Testis (tissue), 3 donors: ENCODE measurements around the gene PRF1. TPM values are rescaled to one million over a fixed set of nuclear protein-coding genes. Genes with fewer than 3 reads are reported as not detected.

Source experiments
- DNase-seq: peaks from one replicate; pipeline ENCODE4 v3.0.0-alpha.2; 2019
- H3K27ac ChIP-seq, 2 donors: fragments of 200-600 bp; sonication (generic); one replicate each; pipeline ENCODE4 v1.5.1; 2019
- H3K27me3 ChIP-seq: fragments of 200-600 bp; sonication (generic); one replicate; pipeline ENCODE4 v1.5.1; 2019
- H3K36me3 ChIP-seq: fragments of 200-600 bp; sonication (generic); one replicate; pipeline ENCODE4 v1.5.1; 2017; ENCODE audit warnings: low read depth; ENCODE audit errors: missing control alignments
- H3K4me1 ChIP-seq: fragments of 200-600 bp; sonication (generic); one replicate; pipeline ENCODE4 v1.5.1; 2019
- H3K4me3 ChIP-seq, 2 donors: fragments of 200-600 bp; sonication (generic); one replicate each; pipeline ENCODE4 v1.5.1; 2017 to 2019
- H3K9me3 ChIP-seq: fragments of 200-600 bp; sonication (generic); one replicate; pipeline ENCODE4 v1.5.1; 2017
- CTCF ChIP-seq, 3 experiments: fragments of 450-650 bp in 2 of 3; fragments of 200-600 bp in 1 of 3; sonication (generic) in 1 of 3; IDR thresholded peaks; one replicate each; pipeline ENCODE4 v1.5.1; 2016 to 2019; ENCODE audit warnings: antibody characterized with exemption in 3 of 3, mild to moderate bottlenecking in 2 of 3, moderate library complexity in 1 of 3
- POLR2A ChIP-seq: fragments of 450-650 bp; IDR thresholded peaks from one replicate; pipeline ENCODE4 v1.6.1; 2017; ENCODE audit warnings: antibody characterized with exemption, mild to moderate bottlenecking, moderate library complexity
- WGBS, 2 donors: methylation state at CpG; one replicate each; pipeline ENCODE4 v1.1.5; 2018; 5-methylcytosine and 5-hydroxymethylcytosine counted together
- intact Hi-C: fragments of 100-400 bp; cut with DNase I; formaldehyde crosslinking; loops from one replicate; pipeline ENCODE4 v1.15.1; 2023; ENCODE audit warnings: low total_unique reads
- polyA plus RNA-seq: library from polyadenylated mRNA; stranded (reverse); fragments of 350-450 nt; fragmentation: Illumina TruSeq; extraction: RNeasy Lipid Tissue Mini Kit (QIAGEN cat#74804); gene quantifications from one replicate; pipeline ENCODE4 v1.2.3, GENCODE V29; 2014; ENCODE audit warnings: low read depth, low replicate concordance; ENCODE audit not compliant: insufficient read depth
- total RNA-seq, 2 donors: library from RNA; depleted of rRNA; stranded (reverse); fragments of >200 nt; gene quantifications; one replicate each; pipeline ENCODE4 v1.2.3, GENCODE V29; 2016

Gene PRF1
- total and polyA plus RNA-seq, 3 donors from 2014 or later = 0.55 to 2.2 (median 1.8) TPM

GRCh38 chr10:70596110-70596798 is 6.3 kb downstream of the PRF1 start:
- H3K36me3 ChIP-seq = no peaks in the 10 kb centered on the region
- no peaks in the 10 kb centered on the region for H3K27me3 ChIP-seq
- no peaks in the 10 kb centered on the region for H3K9me3 ChIP-seq
- WGBS, 2 donors = 72 to 78% methylated on average over 14 of the region's 14 CpGs
- no peak overlapping the region for H3K4me3 ChIP-seq
- no peak for TF ChIP-seq CTCF (IDR thresholded peaks at IDR 0.05)
- no peak for TF ChIP-seq POLR2A
- no peak for DNase-seq
- no peak overlapping the region for H3K27ac ChIP-seq
- H3K4me1 ChIP-seq = no peaks in the 10 kb centered on the region
- intact Hi-C loops = no loop called here

GRCh38 chr10:70595566-70596016 is 7.0 kb downstream of the PRF1 start:
- no peak for DNase-seq
- intact Hi-C loops = no loop called here
- no peaks in the 10 kb centered on the region for H3K4me1 ChIP-seq
- 80 to 86% methylated on average over 5 of the region's 5 CpGs for WGBS, 2 donors
- no peaks in the 10 kb centered on the region for H3K9me3 ChIP-seq
- TF ChIP-seq CTCF (IDR thresholded peaks at IDR 0.05) = no peak
- no peak for TF ChIP-seq POLR2A
- no peaks in the 10 kb centered on the region for H3K27me3 ChIP-seq
- no peaks in the 10 kb centered on the region for H3K36me3 ChIP-seq
- H3K4me3 ChIP-seq = no peak overlapping the region
- no peak overlapping the region for H3K27ac ChIP-seq

DNA sequence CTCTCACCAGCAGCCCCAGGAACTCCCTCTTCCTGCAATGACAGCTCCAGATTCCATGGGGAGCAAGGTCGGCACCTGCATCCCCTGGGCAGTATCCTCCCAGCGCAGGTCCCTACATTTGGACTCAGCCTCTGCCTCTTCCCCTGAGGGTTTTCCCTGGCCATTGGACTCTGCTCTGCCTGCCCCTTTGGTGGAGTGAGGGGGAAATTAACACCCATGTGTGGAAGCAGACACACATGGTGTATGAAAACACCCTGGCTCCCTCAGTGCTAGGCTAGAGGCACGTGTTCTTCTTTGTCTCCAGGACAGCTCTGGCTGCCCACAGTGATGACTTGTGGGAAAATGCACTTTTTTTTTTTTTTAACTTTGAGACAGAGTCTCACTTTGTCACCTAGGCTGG is 8.4 kb downstream of the PRF1 start:
- Histone ChIP-seq H3K4me3 (no peak overlapping the region), H3K4me1 (no peaks in the 10 kb centered on the region), H3K36me3 (no peaks in the 10 kb centered on the region), H3K27me3 (no peaks in the 10 kb centered on the region), H3K9me3 (no peaks in the 10 kb centered on the region), H3K27ac (no peak overlapping the region)
- WGBS, 2 donors = 69 to 77% methylated on average over 3 of the region's 3 CpGs
- TF ChIP-seq CTCF (IDR thresholded peaks at IDR 0.05) (no peak), POLR2A (no peak)
- no peak for DNase-seq
- intact Hi-C loops = no loop called here

GRCh38 chr10:70593513-70593890 is 9.0 kb downstream of the PRF1 start:
- H3K27me3 ChIP-seq = no peaks in the 10 kb centered on the region
- DNase-seq = no peak
- intact Hi-C loops = no loop called here
- TF ChIP-seq CTCF (IDR thresholded peaks at IDR 0.05) (no peak), POLR2A (no peak)
- 80 to 92% methylated on average over 7 of the region's 7 CpGs for WGBS, 2 donors
- no peaks in the 10 kb centered on the region for H3K36me3 ChIP-seq
- no peaks in the 10 kb centered on the region for H3K9me3 ChIP-seq
- H3K4me1 ChIP-seq = no peaks in the 10 kb centered on the region
- H3K27ac ChIP-seq = no peak overlapping the region
- no peak overlapping the region for H3K4me3 ChIP-seq
